ENCODE results near the gene ALPK1. TPM values are rescaled to one million over a fixed set of nuclear protein-coding genes. Genes with fewer than 3 reads are reported as not detected.

The ALPK1 gene
- total RNA-seq = 9.2 and 15.8 TPM in 2 replicates

DNA sequence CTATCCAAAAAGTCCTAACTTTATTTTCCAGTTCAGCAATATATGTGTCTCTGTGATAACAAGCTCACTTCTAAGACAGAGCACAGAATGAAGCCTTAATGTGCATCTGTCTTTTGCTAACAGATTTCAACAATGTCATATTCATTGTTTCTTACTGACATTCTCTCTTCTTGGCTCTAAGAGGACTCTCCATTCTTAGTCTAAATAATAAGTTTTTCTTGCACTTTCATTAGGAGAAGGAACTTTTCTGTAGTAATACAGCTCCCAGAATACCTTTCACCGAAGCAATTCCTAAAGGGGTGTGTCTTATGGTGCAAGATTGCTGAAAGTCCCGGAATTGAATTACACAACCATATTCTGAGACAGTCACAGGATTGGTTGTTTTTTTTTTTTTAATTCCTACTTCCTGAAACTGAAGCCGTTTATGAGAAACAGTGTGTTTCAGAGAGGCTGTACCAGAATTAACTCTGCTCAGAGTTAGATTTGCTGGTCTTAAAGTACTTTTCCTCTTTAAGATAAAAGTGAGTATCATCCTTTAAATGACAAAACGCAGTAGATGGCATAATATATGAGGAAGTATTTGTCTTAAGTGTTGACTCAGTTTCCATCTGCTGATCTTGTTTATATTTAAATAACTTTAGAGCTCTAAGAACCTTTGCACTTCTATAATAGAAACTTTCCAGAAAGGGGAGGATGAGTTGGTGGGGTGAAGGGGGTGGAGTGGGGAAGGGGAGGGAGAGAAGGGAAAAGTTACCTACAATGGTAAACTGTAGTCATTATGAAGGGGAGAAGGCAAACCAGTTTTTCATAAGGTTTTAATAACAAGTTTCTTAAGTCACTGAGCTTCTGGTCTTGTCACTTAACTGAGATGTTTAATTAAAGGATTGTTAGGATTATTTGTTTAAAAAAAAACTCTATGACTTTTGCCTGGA, at the start of gene ALPK1:
Gene ALPK1 (plus strand): TSS at position 421 of the 932 bp plus-strand sequence.

Other genes starting within 250 kb of the ALPK1 start
- gene FAM241A, start 151.9 kb upstream of the ALPK1 start, total RNA-seq = 1.7 and 1.9 TPM in 2 replicates
- 31.3 and 51.4 TPM in 2 replicates for gene AP1AR, start 65.6 kb upstream of the ALPK1 start, total RNA-seq
- 3.4 and 13.0 TPM in 2 replicates for gene TIFA, start 11.5 kb upstream of the ALPK1 start, total RNA-seq
- gene NEUROG2, start 218.8 kb downstream of the ALPK1 start, total RNA-seq = not detected in 2 replicates